DOHH2 (cell line): ENCODE data around the gene ZNF684.
"Not testable (repeated sequence)": the region's sequence is repeated elsewhere in the genome, so short reads cannot be mapped to it uniquely, and the experiment has no call there.

Experiments
- H3F3A ChIP-seq: fragments of 200-600 bp; sonication (generic), shearing (Covaris generic); 2 replicates; pipeline ENCODE4 v1.6.0; 2016; ENCODE audit warnings: antibody characterized with exemption, mild to moderate bottlenecking; ENCODE audit not compliant: control insufficient read depth, insufficient read depth
- H3K27ac ChIP-seq: fragments of 200-600 bp; sonication (generic); 2 replicates; pipeline ENCODE4 v1.5.1; 2014; ENCODE audit warnings: low read depth, mild to moderate bottlenecking, low read length, moderate library complexity
- H3K27me3 ChIP-seq: fragments of 200-600 bp; sonication (generic); 2 replicates; pipeline ENCODE4 v1.6.1; 2014; ENCODE audit warnings: mild to moderate bottlenecking, low read length, mixed read lengths; ENCODE audit not compliant: control insufficient read depth
- H3K36me3 ChIP-seq: fragments of 200-600 bp; sonication (generic); 2 replicates; pipeline ENCODE4 v1.6.1; 2014; ENCODE audit warnings: mild to moderate bottlenecking, low read length, moderate library complexity, mixed read lengths; ENCODE audit not compliant: control insufficient read depth
- H3K4me1 ChIP-seq: fragments of 200-600 bp; sonication (generic); 2 replicates; pipeline ENCODE4 v1.6.1; 2014; ENCODE audit warnings: mild to moderate bottlenecking, low read length, mixed read lengths; ENCODE audit not compliant: control insufficient read depth
- H3K4me2 ChIP-seq: fragments of 200-600 bp; sonication (generic); 2 replicates; pipeline ENCODE4 v1.6.0; 2014; ENCODE audit warnings: mild to moderate bottlenecking, low read length, moderate library complexity
- H3K4me3 ChIP-seq: fragments of 200-600 bp; sonication (generic); 2 replicates; pipeline ENCODE4 v1.5.1; 2014; ENCODE audit warnings: mild to moderate bottlenecking, low read length, mixed read lengths
- H3K79me2 ChIP-seq: fragments of 200-600 bp; sonication (generic); 2 replicates; pipeline ENCODE4 v1.6.1; 2014; ENCODE audit warnings: mild to moderate bottlenecking, low read length, mixed read lengths; ENCODE audit not compliant: control insufficient read depth
- H3K9me2 ChIP-seq: fragments of 200-600 bp; sonication (generic); replicated peaks from 2 replicates; pipeline ENCODE4 v1.6.1; 2014; ENCODE audit warnings: mild to moderate bottlenecking, low read length, mixed read lengths; ENCODE audit not compliant: control insufficient read depth
- H3K9me3 ChIP-seq: fragments of 200-600 bp; sonication (generic); 2 replicates; pipeline ENCODE4 v1.6.1; 2014; ENCODE audit warnings: antibody characterized with exemption, low read length, mixed read lengths; ENCODE audit not compliant: control insufficient read depth, insufficient read depth
- H4K20me1 ChIP-seq: fragments of 200-600 bp; sonication (generic); 2 replicates; pipeline ENCODE4 v1.6.0; 2014; ENCODE audit warnings: low read depth, mild to moderate bottlenecking, antibody characterized with exemption, low read length, moderate library complexity; ENCODE audit not compliant: control insufficient read depth, insufficient read depth
- EZH2phosphoT487 ChIP-seq: fragments of 200-600 bp; sonication (generic); IDR thresholded peaks from 2 replicates; pipeline ENCODE4 v1.6.1; 2017; ENCODE audit warnings: borderline replicate concordance, mild to moderate bottlenecking, antibody characterized with exemption, low read length, moderate library complexity, mixed read lengths
- TF ChIP-seq, protein P1 (sequence below): fragments of 200-600 bp; sonication (generic); IDR thresholded peaks from one replicate; pipeline ENCODE4 v1.5.1; 2014; ENCODE audit warnings: antibody characterized with exemption, mild to moderate bottlenecking, low read depth, low read length; ENCODE audit not compliant: poor library complexity, severe bottlenecking

Gene ZNF684

DNA sequence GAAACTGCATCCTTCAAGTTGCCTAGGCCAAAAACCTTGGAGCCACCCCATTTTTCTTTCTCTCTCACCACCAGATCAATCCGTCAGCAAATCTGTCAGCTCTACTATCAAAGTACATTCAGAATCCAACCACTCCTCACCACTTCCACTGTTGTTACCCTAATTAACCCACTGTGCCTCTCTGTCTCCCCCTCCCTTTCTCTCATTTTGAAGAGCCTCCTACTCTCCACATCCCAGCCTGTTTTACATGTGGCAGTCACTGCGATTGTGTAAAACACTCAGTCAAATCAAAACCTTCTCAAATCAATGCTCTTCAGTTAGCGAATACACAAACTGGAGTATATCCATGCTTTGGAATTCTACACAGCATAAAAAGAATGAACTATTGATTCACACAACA, 33.1 kb downstream of the ZNF684 start:
- H3K27me3 ChIP-seq = 0 out of 2 replicates have a peak, but pooled peaks cover 2% of the 10 kb centered on the region
- no peaks in the 10 kb centered on the region for H3K4me1 ChIP-seq
- no peaks in the 10 kb centered on the region for H3K36me3 ChIP-seq
- no peak for TF ChIP-seq EZH2phosphoT487
- TF ChIP-seq, protein P1, sequence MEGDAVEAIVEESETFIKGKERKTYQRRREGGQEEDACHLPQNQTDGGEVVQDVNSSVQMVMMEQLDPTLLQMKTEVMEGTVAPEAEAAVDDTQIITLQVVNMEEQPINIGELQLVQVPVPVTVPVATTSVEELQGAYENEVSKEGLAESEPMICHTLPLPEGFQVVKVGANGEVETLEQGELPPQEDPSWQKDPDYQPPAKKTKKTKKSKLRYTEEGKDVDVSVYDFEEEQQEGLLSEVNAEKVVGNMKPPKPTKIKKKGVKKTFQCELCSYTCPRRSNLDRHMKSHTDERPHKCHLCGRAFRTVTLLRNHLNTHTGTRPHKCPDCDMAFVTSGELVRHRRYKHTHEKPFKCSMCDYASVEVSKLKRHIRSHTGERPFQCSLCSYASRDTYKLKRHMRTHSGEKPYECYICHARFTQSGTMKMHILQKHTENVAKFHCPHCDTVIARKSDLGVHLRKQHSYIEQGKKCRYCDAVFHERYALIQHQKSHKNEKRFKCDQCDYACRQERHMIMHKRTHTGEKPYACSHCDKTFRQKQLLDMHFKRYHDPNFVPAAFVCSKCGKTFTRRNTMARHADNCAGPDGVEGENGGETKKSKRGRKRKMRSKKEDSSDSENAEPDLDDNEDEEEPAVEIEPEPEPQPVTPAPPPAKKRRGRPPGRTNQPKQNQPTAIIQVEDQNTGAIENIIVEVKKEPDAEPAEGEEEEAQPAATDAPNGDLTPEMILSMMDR = no peak
- no peak overlapping the region for H3K27ac ChIP-seq
- no peaks in the 10 kb centered on the region for H3K9me2 ChIP-seq
- no peaks in the 10 kb centered on the region for H4K20me1 ChIP-seq
- H3K4me2 ChIP-seq = no peak overlapping the region
- no peak overlapping the region for H3K4me3 ChIP-seq
- no peaks in the 10 kb centered on the region for H3F3A ChIP-seq
- no peaks in the 10 kb centered on the region for H3K79me2 ChIP-seq
- no peaks in the 10 kb centered on the region for H3K9me3 ChIP-seq

GRCh38 chr1:40564913-40565312, 33.5 kb downstream of the ZNF684 start:
- H3K9me3 ChIP-seq = no peaks in the 10 kb centered on the region

GRCh38 chr1:40567825-40568224, 36.4 kb downstream of the ZNF684 start:
- H4K20me1 ChIP-seq = no peaks in the 10 kb centered on the region
- no peak overlapping the region for H3K4me3 ChIP-seq
- TF ChIP-seq EZH2phosphoT487 = no peak
- TF ChIP-seq, protein P1 = no peak
- H3K79me2 ChIP-seq = no peaks in the 10 kb centered on the region
- H3K27ac ChIP-seq = no peak overlapping the region
- H3F3A ChIP-seq = no peaks in the 10 kb centered on the region
- 0 out of 2 replicates have a peak, but pooled peaks cover 2% of the 10 kb centered on the region for H3K27me3 ChIP-seq
- no peaks in the 10 kb centered on the region for H3K36me3 ChIP-seq
- no peak overlapping the region for H3K4me2 ChIP-seq
- H3K9me2 ChIP-seq = no peaks in the 10 kb centered on the region
- H3K4me1 ChIP-seq = no peaks in the 10 kb centered on the region
- H3K9me3 ChIP-seq = no peaks in the 10 kb centered on the region

More at GRCh38 chr1:40564913-40565312, 33.5 kb downstream of the ZNF684 start:
- no peaks in the 10 kb centered on the region for H3F3A ChIP-seq
- no peaks in the 10 kb centered on the region for H4K20me1 ChIP-seq
- no peaks in the 10 kb centered on the region for H3K9me2 ChIP-seq
- H3K4me1 ChIP-seq = no peaks in the 10 kb centered on the region
- no peaks in the 10 kb centered on the region for H3K36me3 ChIP-seq
- no peak overlapping the region for H3K27ac ChIP-seq
- H3K4me2 ChIP-seq = no peak overlapping the region
- H3K4me3 ChIP-seq = no peak overlapping the region
- no peaks in the 10 kb centered on the region for H3K79me2 ChIP-seq
- H3K27me3 ChIP-seq = 0 out of 2 replicates have a peak, but pooled peaks cover 2% of the 10 kb centered on the region
- TF ChIP-seq EZH2phosphoT487 = no peak
- TF ChIP-seq, protein P1 = no peak

GRCh38 chr1:40574805-40575204, 43.4 kb downstream of the ZNF684 start:
- H3K9me2 ChIP-seq, H3K9me3 ChIP-seq, H3K4me1 ChIP-seq, H3F3A ChIP-seq, H3K4me2 ChIP-seq, H3K79me2 ChIP-seq, H4K20me1 ChIP-seq, H3K27me3 ChIP-seq, H3K4me3 ChIP-seq, H3K36me3 ChIP-seq, H3K27ac ChIP-seq: not testable (repeated sequence)
